NCI-H2081 (cell line): ENCODE results near the gene CPLANE1.
"Not testable (repeated sequence)": the region's sequence is repeated elsewhere in the genome, so short reads cannot be mapped to it uniquely, and the experiment has no call there.

Experiments
- DNase-seq, 2 experiments: peaks; one replicate each; lab custom pipeline; 2025; lab: John Stamatoyannopoulos, UW

CPLANE1 gene

DNA sequence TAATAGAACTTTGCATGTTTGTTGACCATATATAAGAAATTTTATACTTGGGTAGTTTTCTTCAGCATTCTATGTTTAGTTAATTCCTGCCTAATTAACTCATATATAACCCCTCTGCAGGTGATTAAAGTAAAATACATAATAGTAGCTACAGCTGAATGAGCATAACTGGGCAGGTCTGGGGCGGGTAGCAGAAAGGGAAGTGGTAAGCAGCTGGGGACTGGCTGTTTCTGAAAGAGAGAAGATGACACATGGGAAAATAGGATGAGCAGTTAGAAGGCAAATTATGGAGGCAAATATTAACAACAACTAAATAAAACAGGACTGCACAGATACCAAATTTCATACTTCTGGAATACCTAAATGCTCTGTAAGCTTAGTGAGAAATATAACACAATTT is 128.1 kb downstream of the CPLANE1 start:
- peak in 1 of 2 experiments; percentile 23 for DNase-seq

DNA sequence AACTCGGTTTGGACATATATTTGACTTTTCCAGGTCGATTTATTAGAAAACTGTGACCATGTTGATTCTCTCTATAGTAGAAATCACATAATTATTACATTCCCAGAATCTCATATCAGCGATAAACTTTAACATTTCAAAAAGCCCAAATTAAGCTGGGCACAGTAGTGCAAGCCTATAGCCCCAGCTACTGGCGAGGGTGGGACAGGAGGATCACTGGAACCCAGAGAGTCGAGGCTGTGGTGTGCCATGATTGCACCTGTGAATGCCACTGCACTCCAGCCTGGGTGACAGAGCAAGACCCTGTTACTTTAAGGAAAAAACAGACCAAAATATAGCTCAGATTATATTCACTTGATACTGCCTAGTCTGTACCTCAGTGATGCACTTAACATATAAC is 128.9 kb downstream of the CPLANE1 start:
- DNase-seq = no peak

DNA sequence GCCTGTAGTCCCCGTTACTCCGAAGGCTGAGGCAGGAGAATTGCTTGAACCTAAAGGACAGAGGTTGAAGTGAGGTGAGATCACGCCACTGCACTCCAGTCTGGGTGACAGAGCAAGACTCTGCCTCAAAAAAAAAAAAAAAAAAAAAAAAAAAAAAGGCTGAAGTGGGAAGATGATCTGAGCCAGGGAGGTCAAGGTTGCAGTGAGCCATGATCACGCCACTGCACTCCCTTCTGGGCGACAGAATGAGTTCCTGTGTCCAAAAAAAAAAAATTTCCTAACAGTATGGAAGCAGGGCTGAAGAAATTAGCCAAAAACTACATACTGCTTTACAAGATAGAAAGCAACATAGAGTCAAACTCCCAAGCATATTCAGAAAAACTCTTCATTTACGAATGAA is 132.8 kb downstream of the CPLANE1 start:
- DNase-seq = no peak

DNA sequence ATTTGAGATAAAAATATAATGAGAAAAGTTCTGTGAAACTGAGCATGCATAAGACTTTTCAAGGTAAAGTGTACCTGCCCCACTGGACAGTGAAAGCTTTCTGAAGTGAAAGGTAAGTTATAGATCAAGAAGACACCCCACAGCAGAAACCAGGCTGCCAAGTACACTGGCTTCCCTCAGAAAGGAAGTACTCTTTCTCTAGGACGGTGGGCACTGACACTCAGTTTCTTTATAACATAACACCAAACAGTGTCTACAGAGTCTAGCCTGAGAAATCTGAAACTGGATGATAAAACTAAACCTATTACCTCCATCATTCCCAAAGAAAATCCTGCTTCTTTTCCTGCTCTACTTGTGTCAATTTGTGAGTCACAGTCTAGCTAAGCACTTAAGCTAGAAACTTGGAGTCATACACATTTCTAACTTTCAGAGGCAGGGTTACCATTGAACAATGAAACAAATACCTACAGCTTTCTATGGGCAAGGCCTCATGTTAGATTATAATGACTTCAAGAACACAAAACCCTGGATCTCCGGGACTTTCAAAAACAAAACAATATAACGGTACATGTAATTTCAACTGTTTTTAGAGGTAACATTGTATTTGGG is 136.7 kb downstream of the CPLANE1 start:
- no peak for DNase-seq

DNA sequence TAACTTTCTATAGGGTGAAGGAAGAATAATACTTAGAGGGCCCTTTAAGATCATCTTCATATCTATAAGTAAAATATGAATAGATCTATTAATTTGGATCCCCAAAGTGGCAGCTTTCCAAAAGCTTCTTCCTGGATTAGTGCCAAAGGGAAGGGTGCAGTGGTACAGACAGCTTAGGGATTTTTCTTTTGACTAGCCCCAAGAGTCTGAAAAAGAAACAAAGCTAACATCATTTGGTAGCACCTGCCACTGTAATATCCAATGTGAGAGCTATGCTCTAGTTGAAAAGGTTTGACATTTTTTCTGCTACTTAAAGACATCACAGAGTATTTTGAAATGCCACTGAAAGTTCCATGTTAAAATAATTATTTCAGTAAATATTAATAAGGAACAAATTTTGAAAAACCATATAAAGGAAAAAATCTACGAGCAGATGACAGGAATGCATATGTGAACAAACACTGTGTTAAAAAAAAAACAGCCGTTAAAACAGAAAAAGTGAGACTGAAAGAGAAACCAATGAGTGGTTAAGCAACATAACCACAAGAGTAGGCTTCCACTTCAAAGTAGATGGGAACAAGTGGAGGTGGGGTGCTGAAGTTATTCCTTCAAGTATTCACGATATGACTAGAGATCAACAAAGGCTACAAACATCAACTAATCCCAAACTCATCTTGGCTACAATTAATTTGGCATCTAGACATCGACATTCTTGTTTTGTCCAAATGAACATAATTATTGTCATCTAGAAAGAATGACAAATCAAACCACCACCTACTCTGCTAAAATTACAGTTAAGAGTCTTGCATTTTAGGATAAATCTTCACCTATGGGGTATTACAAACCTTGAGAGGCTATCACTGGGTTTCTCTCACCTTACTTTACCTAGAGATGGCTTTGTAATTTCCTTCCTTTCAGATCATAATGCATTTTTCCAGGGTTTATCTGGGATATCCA is 137.5 kb downstream of the CPLANE1 start:
- no peak for DNase-seq

DNA sequence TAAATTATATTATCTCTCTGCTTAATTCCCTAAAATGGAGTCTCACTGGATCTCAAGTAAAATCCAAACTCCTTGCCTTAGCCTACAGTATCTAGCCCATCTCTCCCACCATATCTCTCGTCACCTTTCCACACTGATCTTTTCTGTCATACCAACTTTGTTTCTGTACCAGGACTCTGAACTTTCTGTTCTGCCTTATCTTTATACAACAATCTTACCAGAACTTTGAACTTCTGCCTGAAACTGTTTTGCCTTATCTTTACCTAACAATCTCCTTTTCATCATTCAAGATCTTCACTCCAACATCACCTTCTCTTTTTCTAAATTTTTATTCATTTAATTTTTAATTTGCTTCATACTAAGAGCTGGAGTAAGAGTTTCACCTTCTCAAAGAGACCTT is 139.0 kb downstream of the CPLANE1 start:
- no peak for DNase-seq

DNA sequence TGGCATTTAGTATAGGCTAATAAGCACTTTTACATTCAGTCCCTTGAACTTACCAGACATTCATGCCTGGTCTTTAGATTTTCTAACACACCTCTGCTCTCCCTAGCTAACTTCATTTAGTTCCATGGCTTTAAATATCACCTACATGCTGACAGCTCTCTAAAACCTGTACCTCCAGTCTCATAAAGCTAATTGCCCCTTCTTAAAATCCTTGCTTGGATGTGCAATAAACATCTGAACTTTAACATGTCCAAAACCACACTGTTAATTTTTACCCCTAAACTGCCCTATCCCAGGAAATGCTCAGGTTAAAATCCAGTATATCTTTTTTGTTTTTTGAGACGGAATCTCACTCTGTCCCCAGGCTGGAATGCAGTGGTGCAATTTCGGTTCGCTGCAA is 139.8 kb downstream of the CPLANE1 start:
- DNase-seq = no peak

DNA sequence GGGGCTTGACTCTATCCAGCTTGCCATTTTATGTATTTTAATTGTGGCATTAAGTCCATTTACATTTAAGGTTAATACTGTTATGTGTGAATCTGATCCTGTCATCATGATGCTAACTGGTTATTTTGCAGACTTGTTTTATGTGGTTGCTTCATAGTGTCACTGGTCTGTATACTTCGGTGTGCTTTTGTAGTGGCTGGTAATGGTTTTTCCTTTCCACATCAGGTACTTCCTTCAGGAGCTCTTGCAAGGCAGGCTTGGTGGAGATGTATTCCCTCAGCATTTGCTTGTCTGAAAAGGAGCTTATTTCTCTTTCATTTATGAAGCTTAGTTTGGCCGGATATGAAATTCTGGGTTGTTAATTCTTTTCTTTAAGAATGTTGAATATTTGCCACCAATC is 145.9 kb downstream of the CPLANE1 start:
- no peak for DNase-seq

DNA sequence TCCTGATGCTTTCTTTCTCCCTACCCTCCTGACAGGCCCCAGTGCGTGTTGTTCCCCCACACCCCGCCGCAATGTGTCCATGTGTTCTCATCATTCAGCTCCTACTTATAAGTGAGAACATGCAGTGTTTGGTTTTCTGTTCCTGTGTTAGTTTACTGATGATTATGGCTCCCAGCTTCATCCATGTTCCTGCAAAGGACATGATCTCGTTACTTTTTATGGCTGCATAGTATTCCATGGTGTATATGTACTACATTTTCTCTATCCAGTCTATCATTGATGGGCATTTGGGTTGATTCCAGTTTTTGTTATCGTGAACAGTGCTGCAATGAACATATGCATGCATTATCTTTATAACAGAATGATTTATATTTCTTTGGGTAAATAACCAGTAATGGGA is 149.9 kb downstream of the CPLANE1 start:
- not testable (repeated sequence) for DNase-seq

DNA sequence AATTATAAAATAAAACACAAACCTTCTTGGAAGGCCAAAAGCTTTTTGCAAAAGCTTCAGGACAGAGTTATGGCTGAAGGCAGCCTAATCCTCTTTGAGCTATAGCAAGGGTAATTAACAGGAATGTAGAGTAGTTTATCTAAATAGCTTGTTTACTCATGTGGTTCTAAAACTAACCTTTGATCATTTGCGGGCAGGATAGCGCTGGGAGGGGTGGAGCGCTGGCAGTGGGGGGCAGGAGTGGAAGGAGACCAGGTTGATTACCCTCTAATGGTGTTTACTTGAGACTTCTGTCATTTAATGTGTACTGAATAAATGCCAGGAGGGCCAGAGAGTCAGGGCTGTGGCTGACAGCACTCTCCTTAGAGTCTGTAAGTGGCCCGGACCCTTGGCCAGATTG is 155.4 kb downstream of the CPLANE1 start:
- not testable (repeated sequence) for DNase-seq

DNA sequence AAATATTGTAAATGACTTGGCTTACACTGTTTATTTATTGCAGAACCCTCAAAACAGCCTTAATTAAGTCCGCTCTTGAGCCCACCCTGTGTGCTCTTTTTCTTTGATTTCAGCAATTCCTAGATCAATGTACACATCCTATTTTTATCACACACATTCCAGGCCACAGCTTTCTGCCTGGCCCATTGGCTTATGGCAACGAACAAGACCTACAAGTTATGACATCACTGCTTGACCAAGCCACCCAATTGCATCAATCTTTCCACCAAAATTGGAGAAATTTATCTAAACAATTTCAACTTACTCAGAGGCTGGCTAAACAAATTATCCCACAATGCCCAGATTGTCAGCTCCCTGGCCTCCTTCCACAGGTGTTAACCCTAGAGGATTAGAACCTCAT is 158.4 kb downstream of the CPLANE1 start:
- no peak for DNase-seq

DNA sequence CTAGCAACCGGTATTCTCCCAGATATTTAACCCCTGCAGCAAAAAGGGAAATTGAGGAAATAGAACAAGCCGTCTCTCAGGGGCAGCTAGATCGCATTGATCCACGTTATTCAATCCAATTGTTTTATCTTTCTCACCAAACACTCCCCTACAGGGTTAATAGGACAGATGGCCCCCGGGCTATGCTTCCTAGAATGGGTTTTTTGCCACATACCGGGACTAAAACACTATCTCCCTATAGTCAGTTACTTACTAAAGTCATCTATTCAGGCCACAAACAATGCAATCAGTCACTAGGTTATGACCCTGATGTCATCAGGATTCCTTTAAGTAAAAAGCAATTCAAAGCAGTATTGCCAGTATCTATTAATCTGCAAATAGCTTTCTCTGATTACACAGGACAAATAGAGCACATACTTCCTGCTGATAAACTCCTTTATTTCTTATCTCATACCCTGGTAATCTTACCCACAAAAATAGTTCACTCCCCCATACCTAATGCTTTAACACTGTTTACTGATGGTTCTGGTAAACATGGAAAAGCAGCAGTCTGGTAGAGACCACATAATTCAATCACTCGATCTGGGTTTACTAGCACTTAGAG is 159.0 kb downstream of the CPLANE1 start:
- no peak for DNase-seq

DNA sequence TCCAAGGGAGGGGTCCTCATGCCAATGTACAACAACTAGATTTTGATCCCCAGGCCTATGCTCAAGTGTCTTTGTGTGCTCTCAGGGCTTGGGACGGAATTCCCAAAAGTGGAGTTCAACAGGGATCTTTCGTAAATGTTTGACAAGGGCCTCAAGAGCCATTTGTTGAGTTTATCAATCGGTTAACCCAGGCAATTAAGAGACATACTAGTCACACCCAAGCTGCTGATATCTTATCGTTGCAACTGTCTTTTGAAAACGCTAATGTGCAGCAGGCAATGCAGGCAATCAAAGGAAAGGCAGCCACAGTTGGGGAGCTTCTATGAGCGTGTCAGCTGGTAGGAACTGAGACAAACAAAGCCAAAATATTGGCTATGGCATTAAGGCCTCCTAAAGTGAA is 161.2 kb downstream of the CPLANE1 start:
- DNase-seq = no peak

DNA sequence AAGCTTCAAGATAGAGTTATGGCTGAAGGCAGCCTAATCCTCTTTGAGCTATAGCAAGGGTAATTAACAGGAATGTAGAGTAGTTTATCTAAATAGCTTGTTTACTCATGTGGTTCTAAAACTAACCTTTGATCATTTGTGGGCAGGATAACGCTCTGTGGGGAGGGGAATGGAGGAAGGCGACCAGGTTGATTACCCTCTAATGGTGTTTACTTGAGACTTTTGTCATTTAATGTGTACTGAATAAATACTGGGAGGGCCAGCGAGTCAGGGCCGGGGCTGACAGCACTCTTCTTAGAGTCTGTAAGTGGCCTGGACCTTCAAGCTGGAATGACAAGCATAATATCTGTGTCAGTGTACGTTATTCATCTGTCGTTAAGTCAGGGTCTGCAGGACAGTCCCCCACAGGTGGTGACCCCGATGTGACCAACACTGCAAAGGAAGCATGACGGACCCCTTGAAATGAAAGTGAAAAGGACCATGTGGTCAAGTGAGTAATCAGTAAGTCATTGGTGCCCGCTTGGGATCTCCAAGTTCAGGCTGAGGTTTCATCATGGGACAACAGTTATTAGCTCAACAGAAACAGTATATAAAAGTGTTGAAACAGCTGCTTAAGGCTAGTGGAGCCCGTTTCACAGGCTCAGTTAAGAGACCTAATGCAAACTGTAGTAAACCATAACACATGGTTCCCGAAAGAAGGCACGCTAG is 162.6 kb downstream of the CPLANE1 start:
- peak; percentile 1 to 50 for DNase-seq

DNA sequence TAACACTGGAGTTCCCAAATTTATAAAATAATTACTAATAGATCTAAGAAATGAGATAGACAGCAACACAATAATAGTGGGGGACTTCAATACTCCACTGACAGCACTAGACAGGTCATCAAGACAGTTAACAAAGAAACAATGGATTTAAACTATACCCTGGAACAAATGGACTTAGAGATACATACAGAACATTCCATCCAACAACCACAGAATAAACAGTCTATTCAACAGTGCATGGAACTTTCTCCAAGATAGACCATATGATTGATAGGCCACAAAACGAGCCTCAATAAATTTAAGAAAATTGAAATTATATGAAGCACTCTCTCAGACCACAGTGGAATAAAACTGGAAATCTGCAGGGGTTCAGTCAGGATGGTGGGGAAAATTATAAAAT is 163.2 kb downstream of the CPLANE1 start:
- DNase-seq = not testable (repeated sequence)

DNA sequence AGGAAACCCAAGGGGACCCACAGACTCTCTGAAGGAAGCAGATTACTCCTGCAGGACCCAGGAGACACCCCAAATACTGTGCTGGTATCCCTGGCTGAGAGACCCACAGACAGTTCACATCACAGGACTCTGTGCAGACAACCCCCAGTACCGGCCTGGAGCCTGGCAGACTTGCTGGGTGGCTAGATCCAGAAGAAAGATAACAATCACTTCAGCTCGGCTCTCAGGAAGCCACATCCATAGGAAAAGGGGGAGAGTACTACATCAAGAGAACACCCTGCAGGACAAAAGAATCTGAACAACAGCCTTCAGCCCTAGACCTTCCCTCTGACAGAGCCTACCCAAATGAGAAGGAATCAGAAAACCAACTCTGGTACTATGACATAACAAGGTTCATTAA is 166.2 kb downstream of the CPLANE1 start:
- not testable (repeated sequence) for DNase-seq

DNA sequence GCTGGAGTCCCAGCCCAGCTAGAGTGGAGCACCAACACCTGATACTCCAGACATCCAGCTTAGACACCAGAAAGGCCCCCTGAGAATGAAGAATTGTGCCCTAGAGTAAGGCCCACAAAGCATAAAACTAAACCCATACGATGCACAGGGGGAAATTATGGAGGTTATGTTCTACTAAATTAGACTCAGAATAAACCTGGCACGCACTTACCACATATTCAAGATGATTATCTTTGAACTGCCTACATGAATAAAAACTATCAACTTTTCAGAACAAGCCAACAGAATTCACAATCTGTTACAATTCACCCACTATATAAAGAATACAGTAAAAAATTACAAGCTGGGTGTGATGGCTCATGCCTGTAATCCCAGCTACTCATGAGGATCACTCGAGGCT is 168.5 kb downstream of the CPLANE1 start:
- no peak for DNase-seq

DNA sequence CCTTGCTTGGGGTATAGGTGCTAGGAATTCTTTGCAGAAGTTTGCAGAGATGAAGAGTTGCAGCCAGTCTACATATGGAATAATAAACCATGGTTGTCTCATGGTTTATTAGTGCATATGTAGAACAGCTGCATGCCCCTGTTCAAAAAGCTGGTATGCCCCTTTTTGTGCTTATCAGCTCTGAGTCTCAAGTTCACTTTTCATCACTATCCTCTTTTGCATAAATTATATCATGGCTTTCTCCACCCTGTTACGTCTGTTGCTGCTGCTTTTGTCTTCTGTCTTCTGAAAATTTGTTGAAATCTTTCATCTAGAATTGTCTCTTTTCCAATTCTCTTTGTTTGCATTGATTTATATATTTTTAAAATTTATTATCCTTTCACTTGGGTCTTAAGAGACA is 172.0 kb downstream of the CPLANE1 start:
- no peak for DNase-seq

DNA sequence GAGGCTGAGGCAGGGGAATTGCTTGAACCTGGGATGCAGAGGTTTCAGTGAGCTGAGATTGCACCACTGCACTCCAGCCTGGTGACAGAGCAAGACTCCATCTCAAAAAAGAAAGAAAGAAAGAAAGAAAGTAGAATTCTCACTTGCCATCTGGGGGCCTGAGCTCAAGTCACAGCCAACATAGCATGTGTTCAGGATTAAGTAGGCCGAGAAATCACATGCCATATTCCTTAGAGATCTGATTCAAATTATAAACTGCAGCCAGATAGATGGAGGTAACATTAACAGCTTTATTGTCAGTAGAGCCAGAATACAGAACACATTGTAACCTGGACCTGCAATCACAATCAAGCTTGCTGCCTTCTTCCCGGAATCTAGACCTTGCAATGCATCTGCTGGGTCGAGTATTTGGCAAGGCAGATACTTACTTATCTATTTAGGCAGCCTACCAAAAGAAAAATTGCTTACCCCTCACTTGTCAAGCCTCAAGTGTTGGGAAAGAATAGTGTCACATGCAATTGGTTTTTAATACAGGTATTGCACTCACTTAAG is 173.7 kb downstream of the CPLANE1 start:
- no peak for DNase-seq

DNA sequence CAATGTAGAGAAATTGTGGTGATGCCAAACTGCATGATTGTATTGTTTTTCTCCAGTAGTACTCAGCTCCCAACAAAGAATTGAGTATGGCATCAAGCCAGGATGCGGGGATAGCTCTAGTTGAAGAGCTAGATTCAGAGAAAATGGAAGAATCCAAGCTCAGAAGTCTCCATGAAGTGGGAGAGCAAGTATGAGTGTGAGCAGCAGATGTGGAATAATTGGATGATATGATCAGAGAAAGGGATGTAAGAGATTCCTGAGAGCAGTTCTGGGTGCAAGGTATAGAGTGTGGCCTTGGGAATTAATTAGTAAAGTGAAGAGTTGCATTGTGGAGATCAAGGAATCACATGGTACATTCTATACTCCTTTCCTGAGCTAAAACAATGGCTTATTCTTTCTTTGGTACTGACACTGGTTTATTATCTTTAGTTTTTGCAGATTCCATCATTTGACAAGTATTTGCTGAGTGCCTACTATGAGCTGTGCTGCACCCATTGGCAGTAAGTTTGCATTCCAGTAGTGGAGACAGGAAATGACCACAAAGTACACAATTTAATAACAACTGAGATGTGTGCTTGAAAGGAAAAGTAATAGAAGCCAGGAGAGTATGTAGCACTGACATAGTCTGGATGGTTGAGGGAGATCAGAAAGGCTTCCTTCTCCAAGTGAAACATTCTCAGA is 177.1 kb downstream of the CPLANE1 start:
- no peak for DNase-seq

DNA sequence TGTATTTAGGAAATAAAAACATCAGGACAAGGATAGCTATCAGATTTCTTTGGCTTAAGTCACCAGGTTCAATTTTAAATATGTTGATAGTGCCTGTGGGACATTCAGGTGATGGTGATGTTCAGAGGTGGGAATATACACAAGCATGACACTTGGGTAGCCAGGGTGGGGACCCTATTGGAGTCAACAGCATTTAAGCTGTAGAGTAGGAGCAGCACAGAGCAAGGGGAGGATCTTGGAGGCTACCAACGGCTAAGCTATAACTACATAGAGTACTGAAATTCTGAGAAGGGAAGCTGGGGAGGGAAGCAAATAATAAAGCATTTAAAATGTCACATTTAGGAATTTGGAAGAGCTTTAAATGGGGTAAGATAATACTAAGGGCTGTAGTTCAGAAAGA is 177.7 kb downstream of the CPLANE1 start:
- no peak for DNase-seq

DNA sequence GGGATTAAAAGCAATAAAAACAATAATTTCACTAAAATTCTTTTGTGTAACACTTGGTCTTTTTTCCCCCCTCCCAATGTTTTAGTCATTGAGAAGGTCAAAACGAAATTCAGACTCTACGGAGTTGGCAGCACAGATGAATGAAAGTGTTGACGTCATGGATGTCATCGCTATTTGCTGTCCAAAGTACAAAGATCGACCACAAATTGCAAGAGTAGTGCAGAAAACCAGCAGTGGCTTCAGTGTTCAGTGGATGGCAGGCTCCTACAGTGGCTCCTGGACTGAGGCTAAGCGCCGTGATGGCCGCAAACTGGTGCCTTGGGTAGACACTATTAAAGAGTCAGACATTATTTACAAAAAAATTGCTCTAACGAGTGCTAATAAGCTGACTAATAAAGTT is 184.7 kb downstream of the CPLANE1 start:
- DNase-seq = no peak
